Measurements from ENCODE around the gene TNPO1. TPM values are rescaled to one million over a fixed set of nuclear protein-coding genes. Genes with fewer than 3 reads are reported as not detected.
A peak's percentile ranks its signal among the peaks of the same experiment; 100 is the strongest.

TNPO1 gene
- total and polyA plus RNA-seq, 2 experiments from 2014 or later: 40.4 to 195 TPM

GRCh38 chr5:72846483-72846882 is 30.0 kb downstream of the TNPO1 start:
- Histone ChIP-seq H3K27ac (no peak overlapping the region), H3K27me3 (no peaks in the 10 kb centered on the region), H3K4me1 (ENCODE audit: low read depth) (peaks cover 27% of the 10 kb centered on the region), H3K36me3 (no peaks in the 10 kb centered on the region), H3K4me3 (no peak overlapping the region), H3K9me3 (ENCODE audit: low read depth) (no peaks in the 10 kb centered on the region)
- TF ChIP-seq CTCF (IDR thresholded peaks at IDR 0.05; ENCODE audit: low read depth, low read length): no peak
- no peak for DNase-seq (ENCODE audit: low read depth in 1 of 2, low spot score in 1 of 2)

GRCh38 chr5:72847439-72847838 is 31.0 kb downstream of the TNPO1 start:
- Histone ChIP-seq H3K4me1 (ENCODE audit: low read depth) (peaks cover 27% of the 10 kb centered on the region), H3K4me3 (peak overlapping the region; percentile 66), H3K36me3 (no peaks in the 10 kb centered on the region), H3K27me3 (no peaks in the 10 kb centered on the region), H3K27ac (no peak overlapping the region), H3K9me3 (ENCODE audit: low read depth) (no peaks in the 10 kb centered on the region)
- no peak for DNase-seq (ENCODE audit: low read depth in 1 of 2, low spot score in 1 of 2)
- no peak for TF ChIP-seq CTCF (IDR thresholded peaks at IDR 0.05; ENCODE audit: low read depth, low read length)

GRCh38 chr5:72847989-72848473 is 31.6 kb downstream of the TNPO1 start:
- Histone ChIP-seq H3K36me3 (no peaks in the 10 kb centered on the region), H3K4me3 (peak overlapping the region; percentile 66), H3K9me3 (ENCODE audit: low read depth) (no peaks in the 10 kb centered on the region), H3K4me1 (ENCODE audit: low read depth) (peaks cover 27% of the 10 kb centered on the region), H3K27ac (peak overlapping the region; percentile 94), H3K27me3 (no peaks in the 10 kb centered on the region)
- no peak for TF ChIP-seq CTCF (IDR thresholded peaks at IDR 0.05; ENCODE audit: low read depth, low read length)
- peak; percentile 89 to 94 for DNase-seq (ENCODE audit: low read depth in 1 of 2, low spot score in 1 of 2)

GRCh38 chr5:72848474-72849428 is 32.3 kb downstream of the TNPO1 start:
- Histone ChIP-seq H3K4me3 (peak overlapping the region; percentile 66), H3K9me3 (ENCODE audit: low read depth) (no peaks in the 10 kb centered on the region), H3K4me1 (ENCODE audit: low read depth) (peaks cover 27% of the 10 kb centered on the region), H3K27me3 (no peaks in the 10 kb centered on the region), H3K27ac (peak overlapping the region; percentile 94), H3K36me3 (no peaks in the 10 kb centered on the region)
- TF ChIP-seq CTCF (IDR thresholded peaks at IDR 0.05; ENCODE audit: low read depth, low read length): no peak
- DNase-seq (ENCODE audit: low read depth in 1 of 2, low spot score in 1 of 2): peak; percentile 51 to 78

GRCh38 chr5:72849546-72849945 is 33.1 kb downstream of the TNPO1 start:
- DNase-seq (ENCODE audit: low read depth in 1 of 2, low spot score in 1 of 2): no peak
- Histone ChIP-seq H3K9me3 (ENCODE audit: low read depth) (no peaks in the 10 kb centered on the region), H3K4me3 (peak overlapping the region; percentile 66), H3K27me3 (no peaks in the 10 kb centered on the region), H3K36me3 (no peaks in the 10 kb centered on the region), H3K4me1 (ENCODE audit: low read depth) (peaks cover 27% of the 10 kb centered on the region), H3K27ac (peak overlapping the region; percentile 94)
- no peak for TF ChIP-seq CTCF (IDR thresholded peaks at IDR 0.05; ENCODE audit: low read depth, low read length)
